H9 (cell line): Measurements from ENCODE around the gene CDC25B. TPM values are rescaled to one million over a fixed set of nuclear protein-coding genes. Genes with fewer than 3 reads are reported as not detected.
"Not testable (repeated sequence)": the region's sequence is repeated elsewhere in the genome, so short reads cannot be mapped to it uniquely, and the experiment has no call there.

ENCODE experiments used
- DNase-seq: peaks from one replicate; pipeline ENCODE4 v3.0.0-alpha.2; 2017
- H2AFZ ChIP-seq: one replicate; pipeline ENCODE4 v1.6.1; 2013; ENCODE audit warnings: mild to moderate bottlenecking, low read length, control low read depth, moderate library complexity
- H2AK5ac ChIP-seq: 2 replicates; pipeline ENCODE4 v1.6.1; 2013; ENCODE audit warnings: low read length, control low read depth, mixed read lengths; ENCODE audit not compliant: insufficient read length
- H2BK120ac ChIP-seq: one replicate; pipeline ENCODE4 v1.6.1; 2013; ENCODE audit warnings: low read depth, mild to moderate bottlenecking, low read length, control low read depth, inconsistent platforms; ENCODE audit not compliant: poor library complexity, severe bottlenecking
- H2BK12ac ChIP-seq: 2 replicates; pipeline ENCODE4 v1.6.1; 2013; ENCODE audit warnings: low read length, control low read depth, mixed read lengths, low read depth; ENCODE audit not compliant: insufficient read length
- H2BK15ac ChIP-seq: 2 replicates; pipeline ENCODE4 v1.6.1; 2013; ENCODE audit warnings: low read depth, low read length, control low read depth
- H2BK20ac ChIP-seq: one replicate; pipeline ENCODE4 v1.6.1; 2013; ENCODE audit warnings: low read depth, mild to moderate bottlenecking, low read length, control low read depth, inconsistent platforms; ENCODE audit not compliant: poor library complexity, severe bottlenecking
- H2BK5ac ChIP-seq: 2 replicates; pipeline ENCODE4 v1.6.1; 2013; ENCODE audit warnings: low read length, control low read depth, mixed read lengths; ENCODE audit not compliant: insufficient read length
- H3K14ac ChIP-seq: 2 replicates; pipeline ENCODE4 v1.6.1; 2013; ENCODE audit warnings: low read length, control low read depth; ENCODE audit not compliant: insufficient read depth
- H3K18ac ChIP-seq: 2 replicates; pipeline ENCODE4 v1.6.1; 2013; ENCODE audit warnings: low read depth, mild to moderate bottlenecking, mixed read lengths, low read length, control low read depth; ENCODE audit not compliant: insufficient read length
- H3K23ac ChIP-seq: 2 replicates; pipeline ENCODE4 v1.6.1; 2013; ENCODE audit warnings: low read length, control low read depth, mixed read lengths, low read depth; ENCODE audit not compliant: insufficient read length
- H3K23me2 ChIP-seq: 2 replicates; pipeline ENCODE4 v1.6.1; 2013; ENCODE audit warnings: low read depth, mild to moderate bottlenecking, mixed read lengths, low read length, control low read depth; ENCODE audit not compliant: insufficient read length, poor library complexity, severe bottlenecking
- H3K27ac ChIP-seq: 2 replicates; pipeline ENCODE4 v1.5.1; 2013; ENCODE audit warnings: low read length, control low read depth, mixed read lengths, low read depth; ENCODE audit not compliant: insufficient read length
- H3K27me3 ChIP-seq: 2 replicates; pipeline ENCODE4 v1.6.1; 2013; ENCODE audit warnings: low read length, control low read depth, inconsistent platforms; ENCODE audit not compliant: insufficient read depth
- H3K4ac ChIP-seq: 2 replicates; pipeline ENCODE4 v1.6.1; 2013; ENCODE audit warnings: low read depth, mild to moderate bottlenecking, control low read depth, inconsistent platforms, low read length, moderate library complexity
- H3K4me1 ChIP-seq: 2 replicates; pipeline ENCODE4 v1.6.1; 2013; ENCODE audit warnings: low read length, control low read depth, inconsistent platforms; ENCODE audit not compliant: insufficient read depth
- H3K4me2 ChIP-seq: 2 replicates; pipeline ENCODE4 v1.6.1; 2013; ENCODE audit warnings: low read length, control low read depth, mixed read lengths; ENCODE audit not compliant: insufficient read length, insufficient read depth
- H3K56ac ChIP-seq: 2 replicates; pipeline ENCODE4 v1.6.1; 2013; ENCODE audit warnings: low read depth, mild to moderate bottlenecking, mixed read lengths, low read length, control low read depth; ENCODE audit not compliant: insufficient read length
- H3K79me1 ChIP-seq: 2 replicates; pipeline ENCODE4 v1.6.1; 2013; ENCODE audit warnings: low read depth, mild to moderate bottlenecking, moderate library complexity, low read length, control low read depth, inconsistent platforms; ENCODE audit not compliant: insufficient read depth, poor library complexity, severe bottlenecking
- H3K79me2 ChIP-seq: 2 replicates; pipeline ENCODE4 v1.6.1; 2013; ENCODE audit warnings: low read length, control low read depth, inconsistent platforms; ENCODE audit not compliant: insufficient read depth
- H3K9ac ChIP-seq: 2 replicates; pipeline ENCODE4 v1.6.1; 2013; ENCODE audit warnings: low read length, control low read depth, mixed read lengths; ENCODE audit not compliant: insufficient read length; ENCODE audit errors: extremely low read depth
- H3K9me3 ChIP-seq: one replicate; pipeline ENCODE4 v1.6.1; 2013; ENCODE audit warnings: low read depth, low read length, inconsistent platforms; ENCODE audit not compliant: control insufficient read depth
- H3T11ph ChIP-seq: one replicate; pipeline ENCODE4 v1.6.1; 2013; ENCODE audit warnings: mild to moderate bottlenecking, low read length, control low read depth, inconsistent platforms
- H4K20me1 ChIP-seq: one replicate; pipeline ENCODE4 v1.6.1; 2013; ENCODE audit not compliant: control insufficient read depth, insufficient read length, insufficient read depth
- H4K5ac ChIP-seq: 2 replicates; pipeline ENCODE4 v1.6.1; 2013; ENCODE audit warnings: low read depth, mild to moderate bottlenecking, mixed read lengths, low read length, control low read depth; ENCODE audit not compliant: insufficient read length
- H4K8ac ChIP-seq: replicated peaks from 2 replicates; pipeline ENCODE4 v1.6.1; 2013; ENCODE audit warnings: low read length, control low read depth, mixed read lengths, low read depth; ENCODE audit not compliant: insufficient read length
- H4K91ac ChIP-seq: 2 replicates; pipeline ENCODE4 v1.6.1; 2013; ENCODE audit warnings: low read depth, mild to moderate bottlenecking, moderate library complexity, mixed read lengths, low read length, control low read depth; ENCODE audit not compliant: insufficient read length
- H3K27ac Mint-ChIP-seq, 3 experiments: 2 replicates in 2 of 3; 3 replicates in 1 of 3; pipeline ENCODE4 v1.8.0; 2020 to 2021; ENCODE audit warnings: mixed read lengths in 3 of 3, mild to moderate bottlenecking in 1 of 3, moderate library complexity in 1 of 3
- H3K27me3 Mint-ChIP-seq: 2 replicates; pipeline ENCODE4 v1.8.0; 2021; ENCODE audit warnings: low read depth, mild to moderate bottlenecking, moderate library complexity, mixed read lengths
- H3K36me3 Mint-ChIP-seq, 3 experiments: 2 replicates in 2 of 3; 3 replicates in 1 of 3; pipeline ENCODE4 v1.8.0; 2020 to 2021; ENCODE audit warnings: low read depth in 3 of 3, mixed read lengths in 3 of 3; ENCODE audit not compliant: insufficient read depth in 1 of 3
- H3K4me1 Mint-ChIP-seq, 2 experiments: 2 replicates each; pipeline ENCODE4 v1.8.0; 2020; ENCODE audit warnings: mixed read lengths in 2 of 2
- H3K4me3 Mint-ChIP-seq, 2 experiments: 2 replicates in 1 of 2; 3 replicates in 1 of 2; pipeline ENCODE4 v1.8.0; 2020 to 2021; ENCODE audit warnings: mild to moderate bottlenecking in 2 of 2, mixed read lengths in 2 of 2, moderate library complexity in 1 of 2
- H3K9me3 Mint-ChIP-seq, 2 experiments: 2 replicates in 1 of 2; 3 replicates in 1 of 2; pipeline ENCODE4 v1.8.0; 2020; ENCODE audit warnings: mild to moderate bottlenecking in 2 of 2, mixed read lengths in 2 of 2, moderate library complexity in 1 of 2
- WGBS: extraction: QIAGEN DNeasy Blood & Tissue Kit; methylation state at CpG from one replicate; pipeline ENCODE4 v1.1.7; 2013; ENCODE audit warnings: missing lambda C conversion rate, low lambda C conversion rate, mixed read lengths; ENCODE audit not compliant: insufficient read length; ENCODE audit errors: extremely low coverage; 5-methylcytosine and 5-hydroxymethylcytosine counted together
- total RNA-seq: library from RNA; stranded (reverse); gene quantifications from 2 replicates; pipeline ENCODE4 v1.2.1, GENCODE V29; 2021

CDC25B gene
- total RNA-seq, 1 experiment from 2014 or later, result 24.0 TPM

- not testable (repeated sequence) for H4K20me1 ChIP-seq, H3K4me3 Mint-ChIP-seq, H3K23ac ChIP-seq, H3K18ac ChIP-seq, H3K4ac ChIP-seq, H3K79me2 ChIP-seq, H4K5ac ChIP-seq, H3T11ph ChIP-seq, H3K79me1 ChIP-seq, H3K56ac ChIP-seq, H2AK5ac ChIP-seq, H3K4me2 ChIP-seq, H2BK12ac ChIP-seq, H2BK15ac ChIP-seq, H3K9me3 Mint-ChIP-seq, H3K9ac ChIP-seq, H2AFZ ChIP-seq, H2BK5ac ChIP-seq, H2BK20ac ChIP-seq, H2BK120ac ChIP-seq, H3K36me3 Mint-ChIP-seq, H3K27ac ChIP-seq, H3K27me3 ChIP-seq, H4K91ac ChIP-seq, DNase-seq, H3K9me3 ChIP-seq, H3K4me1 ChIP-seq, H3K14ac ChIP-seq, H4K8ac ChIP-seq, H3K27ac Mint-ChIP-seq
- Mint-ChIP-seq H3K4me1 (peaks cover 27 to 31% of the 10 kb centered on the region in 2 experiments), H3K27me3 (peaks cover 26% of the 10 kb centered on the region)
- WGBS, result no CpG with 5 or more reads among the region's 3 CpGs
- peaks cover 11% of the 10 kb centered on the region for H3K23me2 ChIP-seq
Measured at GRCh38 chr20:3794168-3794567, 1.9 kb upstream of the CDC25B start.
